AG09319 (cell line): Measurements from ENCODE around the gene UGT2B10.
"Not testable (repeated sequence)": the region's sequence is repeated elsewhere in the genome, so short reads cannot be mapped to it uniquely, and the experiment has no call there.

Experiments
- DNase-seq: peaks from one replicate; pipeline ENCODE4 v3.0.0-alpha.2; 2010; ENCODE audit warnings: low read depth; ENCODE audit errors: extremely low read depth
- CTCF ChIP-seq: IDR thresholded peaks from 2 replicates; pipeline ENCODE4 v1.5.1; 2011; ENCODE audit warnings: low read depth, mild to moderate bottlenecking, inconsistent platforms, low read length, moderate library complexity

The UGT2B10 gene

DNA sequence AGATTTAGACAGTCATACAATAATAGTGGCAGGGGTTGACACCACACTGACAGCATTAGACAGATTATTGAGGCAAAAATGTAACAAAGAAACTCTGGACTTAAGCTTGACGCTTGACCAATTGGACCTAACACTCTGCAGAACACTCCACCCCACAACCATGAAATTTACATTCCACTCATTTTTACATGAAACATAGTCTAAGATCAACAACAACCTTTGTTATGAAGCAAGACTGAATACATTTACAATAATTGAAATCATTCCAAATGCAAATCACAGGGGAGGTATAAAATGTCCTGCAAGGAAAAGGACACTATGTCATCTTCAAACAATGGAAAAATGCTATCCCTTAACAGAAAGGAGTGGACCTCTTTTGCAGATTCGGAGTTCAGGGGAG, 4.9 kb upstream of the UGT2B10 start:
- no peak for TF ChIP-seq CTCF
- no peak for DNase-seq

DNA sequence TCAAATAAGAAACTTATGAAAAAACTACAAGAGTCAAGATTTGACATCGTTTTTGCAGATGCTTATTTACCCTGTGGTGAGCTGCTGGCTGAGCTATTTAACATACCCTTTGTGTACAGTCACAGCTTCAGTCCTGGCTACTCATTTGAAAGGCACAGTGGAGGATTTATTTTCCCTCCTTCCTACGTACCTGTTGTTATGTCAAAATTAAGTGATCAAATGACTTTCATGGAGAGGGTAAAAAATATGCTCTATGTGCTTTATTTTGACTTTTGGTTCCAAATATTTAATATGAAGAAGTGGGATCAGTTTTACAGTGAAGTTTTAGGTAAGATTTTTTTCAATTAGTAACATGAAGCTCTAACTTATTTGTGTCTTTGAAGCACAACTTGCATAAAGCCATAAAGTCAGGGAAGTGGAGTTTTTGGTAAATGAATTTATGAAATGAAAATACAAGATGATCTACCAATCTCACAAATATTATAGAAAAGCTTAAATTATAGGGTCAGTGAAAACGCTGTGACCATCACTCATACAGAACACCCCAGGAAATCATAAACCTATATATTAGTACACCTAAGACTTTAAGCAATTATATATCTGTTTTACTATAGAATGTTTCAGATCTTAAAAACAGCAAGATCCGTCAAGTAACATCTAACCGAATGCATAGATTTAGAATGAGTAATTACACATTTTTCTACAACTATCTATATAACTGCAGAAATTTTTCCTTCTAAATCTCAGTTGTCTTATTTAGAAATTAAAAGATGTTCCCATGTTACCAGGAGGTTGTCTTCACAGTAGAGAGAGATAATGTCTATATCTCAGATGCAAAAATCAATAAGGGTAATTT, 844 bp downstream of the UGT2B10 start:
- DNase-seq, result not testable (repeated sequence)

GRCh38 chr4:68817386-68817785, 1.6 kb downstream of the UGT2B10 start:
- no peak for TF ChIP-seq CTCF
- DNase-seq, result no peak

- DNase-seq, result not testable (repeated sequence)
Measured at GRCh38 chr4:68818030-68818462, 2.3 kb downstream of the UGT2B10 start.

DNA sequence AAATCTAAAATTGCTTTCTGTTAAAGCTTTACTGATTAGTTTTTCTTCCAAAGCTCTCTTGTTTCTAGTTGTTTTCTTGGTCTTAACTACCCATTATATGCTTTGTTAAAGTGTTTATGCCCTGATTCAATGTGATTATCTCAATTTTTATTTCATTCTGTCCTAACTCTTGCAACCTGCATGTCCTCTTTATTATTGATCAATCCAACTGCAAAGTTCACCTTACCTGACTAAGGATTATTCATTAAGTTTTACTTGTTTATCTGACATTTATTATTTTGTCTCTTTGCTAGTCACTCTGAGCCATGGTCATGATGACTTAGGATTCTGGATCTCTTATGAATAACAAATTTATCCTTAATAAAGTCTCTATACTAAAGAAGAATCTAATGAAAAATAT, 15.8 kb downstream of the UGT2B10 start:
- no peak for TF ChIP-seq CTCF
- no peak for DNase-seq

GRCh38 chr4:68850293-68850692, 34.5 kb downstream of the UGT2B10 start:
- no peak for DNase-seq
- TF ChIP-seq CTCF, result no peak

GRCh38 chr4:68855771-68856170, 40.0 kb downstream of the UGT2B10 start:
- DNase-seq, result no peak
- TF ChIP-seq CTCF, result no peak

DNA sequence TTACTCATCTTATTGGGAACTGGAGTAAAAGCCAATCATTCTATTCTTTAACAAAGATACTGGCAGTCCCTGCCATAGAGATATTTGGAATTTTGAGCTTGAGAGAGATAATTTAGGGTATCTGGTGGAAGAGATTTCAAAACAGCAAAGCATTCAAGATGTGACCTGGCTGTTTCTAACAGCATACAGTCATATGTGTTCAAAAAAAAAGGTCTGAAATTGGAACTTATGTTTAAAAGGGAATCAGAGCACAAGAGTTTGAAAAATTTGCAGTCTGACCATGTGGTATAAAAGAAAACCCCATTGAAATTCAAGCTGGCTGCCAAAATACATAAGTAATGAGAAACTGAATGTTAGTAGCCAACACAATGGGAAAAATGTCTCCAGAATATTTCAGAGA, 42.2 kb downstream of the UGT2B10 start:
- TF ChIP-seq CTCF, result no peak
- no peak for DNase-seq
